HG03354 (cell line): ENCODE measurements around the gene PAPOLG.
"Not testable (repeated sequence)": the region's sequence is repeated elsewhere in the genome, so short reads cannot be mapped to it uniquely, and the experiment has no call there.

ENCODE experiments used
- ATAC-seq: cut with Tn5 transposase; IDR thresholded peaks from one replicate; pipeline ENCODE4 v1.9.1; 2021; ENCODE audit warnings: mild to moderate bottlenecking; ENCODE audit not compliant: unreplicated experiment, poor library complexity, severe bottlenecking

The PAPOLG gene

DNA sequence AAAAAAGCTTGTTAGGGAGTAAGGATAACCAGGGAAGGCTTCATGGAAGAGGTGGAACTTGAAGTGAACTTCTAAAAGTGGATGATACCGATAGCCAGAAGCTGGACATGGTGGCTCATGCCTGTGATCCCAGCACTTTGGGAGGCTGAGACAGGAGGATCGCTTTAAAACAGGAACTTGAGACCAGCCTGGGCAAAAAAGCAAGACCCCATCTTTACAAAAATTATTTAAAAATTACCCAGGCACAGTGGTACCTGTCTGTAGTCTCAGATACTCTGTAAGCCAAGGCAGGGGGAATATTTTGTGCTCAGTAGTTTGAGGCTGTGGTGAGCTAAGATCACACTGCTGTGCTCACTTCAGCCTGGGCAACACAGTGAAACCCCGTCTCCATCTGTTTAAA is 10.2 kb downstream of the PAPOLG start:
- no peak for ATAC-seq

DNA sequence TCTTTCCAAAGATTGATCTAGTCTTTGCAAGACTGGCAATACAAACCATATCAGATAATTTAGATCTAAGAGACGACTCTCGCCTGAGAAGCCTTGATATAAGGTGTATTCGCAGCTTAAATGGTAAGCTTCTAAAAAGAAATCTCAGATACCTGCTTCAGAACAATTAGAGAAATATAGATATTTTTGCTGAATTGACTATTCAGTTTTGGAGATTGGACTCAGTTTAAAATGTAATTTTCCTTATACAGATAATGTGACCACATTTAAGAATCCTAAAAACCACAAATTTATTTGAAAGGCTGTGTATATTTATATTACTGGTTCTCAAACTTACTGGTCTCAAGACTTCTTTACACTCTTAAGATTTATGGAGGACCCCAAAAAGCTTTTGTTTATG is 15.4 kb downstream of the PAPOLG start:
- ATAC-seq, result no peak

DNA sequence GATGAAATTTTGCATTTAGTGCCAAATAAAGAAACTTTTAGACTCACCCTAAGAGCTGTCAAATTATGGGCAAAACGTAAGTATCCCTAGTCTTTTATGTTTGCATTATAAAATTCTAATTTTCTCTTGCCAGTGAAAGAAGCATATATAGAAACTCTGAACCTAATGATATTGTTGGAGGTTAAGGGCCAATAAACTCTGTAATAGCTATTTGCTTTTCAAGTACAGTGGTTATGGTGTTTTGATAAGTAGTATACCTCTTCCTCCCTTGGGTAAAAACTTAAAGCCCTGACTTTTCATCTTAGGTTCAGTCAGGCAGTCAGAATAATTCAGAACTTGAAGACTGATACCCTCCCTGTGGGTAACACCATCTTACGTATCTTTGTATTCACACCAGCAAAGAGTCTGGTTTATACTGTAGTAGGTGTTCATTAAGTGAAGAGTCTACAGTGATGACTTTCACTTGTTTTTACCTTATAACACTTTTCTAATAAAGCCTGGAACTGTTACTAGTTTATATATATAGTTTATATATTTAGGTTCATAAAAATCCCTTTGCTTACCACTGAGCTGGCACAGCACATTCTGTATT is 19.1 kb downstream of the PAPOLG start:
- ATAC-seq, result no peak

DNA sequence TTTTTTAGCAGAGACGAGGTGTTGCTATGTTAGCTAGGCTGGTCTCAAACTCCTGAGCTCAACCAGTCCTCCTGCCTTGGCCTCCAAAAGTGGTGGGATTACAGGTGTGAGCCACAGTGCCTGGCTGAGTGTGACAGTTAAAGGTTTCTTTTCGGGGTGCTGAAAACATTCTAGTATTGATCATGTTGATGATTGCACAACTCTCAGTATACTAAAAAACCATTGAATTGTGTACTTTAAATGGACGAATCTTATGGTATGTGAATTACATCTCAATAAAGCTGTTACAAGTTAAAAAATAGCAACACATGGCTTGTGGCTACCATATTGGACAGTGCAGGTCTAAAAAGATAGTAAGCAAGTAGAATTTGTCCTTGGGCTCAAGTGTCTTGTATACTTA is 22.3 kb downstream of the PAPOLG start:
- ATAC-seq, result no peak

DNA sequence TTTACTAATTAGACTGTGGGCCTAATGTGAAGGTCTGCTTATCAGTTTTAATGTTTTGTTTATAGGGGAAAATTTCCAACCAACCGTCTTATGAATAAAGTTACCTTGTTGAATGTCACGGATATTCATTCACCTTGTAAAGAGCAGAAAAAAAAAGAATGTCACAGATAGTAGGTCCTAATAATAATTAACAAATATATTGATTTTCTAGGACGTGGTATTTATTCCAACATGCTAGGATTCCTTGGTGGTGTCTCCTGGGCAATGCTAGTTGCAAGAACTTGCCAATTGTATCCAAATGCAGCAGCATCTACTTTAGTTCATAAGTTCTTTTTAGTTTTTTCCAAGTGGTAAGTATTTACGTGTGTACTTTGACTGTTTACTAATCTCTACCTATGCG is 23.4 kb downstream of the PAPOLG start:
- no peak for ATAC-seq

DNA sequence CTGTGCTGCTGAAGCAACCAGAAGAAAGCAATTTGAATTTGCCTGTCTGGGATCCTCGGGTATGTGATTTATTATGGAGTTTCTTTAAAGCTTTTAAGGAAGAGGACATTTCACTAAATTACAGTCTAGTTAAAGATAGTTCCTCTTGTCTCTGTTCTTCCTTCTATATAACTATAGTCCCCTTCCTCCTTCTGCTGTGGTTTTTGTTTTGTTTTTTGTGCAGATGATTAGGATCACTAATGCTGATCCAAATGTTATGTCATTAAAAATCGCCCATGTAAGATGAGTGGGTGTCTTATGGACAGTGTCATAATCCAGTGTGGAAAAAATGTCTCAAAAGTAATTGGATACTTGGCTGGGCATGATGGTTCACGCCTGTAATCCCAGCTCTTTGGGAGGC is 24.7 kb downstream of the PAPOLG start:
- ATAC-seq, result no peak

DNA sequence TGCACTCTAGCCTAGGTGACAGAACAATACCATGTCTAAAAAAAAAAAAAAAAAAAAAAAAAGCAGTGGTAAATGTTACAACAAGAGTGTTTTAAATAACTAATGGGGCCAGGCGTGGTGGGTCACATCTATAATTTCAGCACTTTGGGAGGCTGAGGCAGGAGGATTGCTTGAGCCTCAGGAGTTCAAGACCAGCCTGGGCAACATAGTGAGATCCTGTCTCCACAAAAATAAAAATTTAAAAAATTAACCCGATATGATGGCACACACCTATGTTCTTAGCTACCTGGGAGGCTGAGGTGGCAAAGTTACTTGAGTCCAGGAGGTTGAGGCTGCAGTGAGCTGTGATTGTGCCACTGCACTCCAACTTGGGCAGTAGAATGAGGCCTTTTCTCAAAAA is 37.1 kb downstream of the PAPOLG start:
- ATAC-seq, result no peak

DNA sequence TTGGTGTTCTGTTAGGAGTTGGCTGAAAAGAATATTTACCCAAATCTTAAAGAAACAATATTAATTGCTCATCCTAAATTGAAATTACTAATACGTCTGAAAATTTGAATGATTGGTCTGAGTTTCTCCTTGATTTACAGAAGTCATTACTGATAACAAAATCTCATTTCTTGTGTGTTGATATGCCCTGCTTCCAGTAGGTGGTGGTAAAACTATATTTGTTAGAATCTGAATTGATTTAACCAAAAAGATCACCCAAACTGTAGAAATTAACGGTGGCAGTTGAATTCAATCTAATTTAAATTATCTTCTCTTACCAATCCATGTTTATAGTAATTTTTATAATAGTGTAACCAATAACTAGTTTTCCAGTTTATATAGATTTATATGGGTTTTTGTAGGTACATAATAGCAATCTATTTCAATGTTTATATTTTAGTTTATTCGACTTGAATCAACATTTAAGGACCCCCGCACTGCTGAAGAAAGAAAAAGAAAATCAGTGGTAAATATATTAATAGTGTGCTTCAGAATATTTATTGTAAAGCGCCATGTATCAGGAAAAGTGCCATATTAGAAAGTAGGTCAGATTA is 38.3 kb downstream of the PAPOLG start:
- ATAC-seq, result no peak

DNA sequence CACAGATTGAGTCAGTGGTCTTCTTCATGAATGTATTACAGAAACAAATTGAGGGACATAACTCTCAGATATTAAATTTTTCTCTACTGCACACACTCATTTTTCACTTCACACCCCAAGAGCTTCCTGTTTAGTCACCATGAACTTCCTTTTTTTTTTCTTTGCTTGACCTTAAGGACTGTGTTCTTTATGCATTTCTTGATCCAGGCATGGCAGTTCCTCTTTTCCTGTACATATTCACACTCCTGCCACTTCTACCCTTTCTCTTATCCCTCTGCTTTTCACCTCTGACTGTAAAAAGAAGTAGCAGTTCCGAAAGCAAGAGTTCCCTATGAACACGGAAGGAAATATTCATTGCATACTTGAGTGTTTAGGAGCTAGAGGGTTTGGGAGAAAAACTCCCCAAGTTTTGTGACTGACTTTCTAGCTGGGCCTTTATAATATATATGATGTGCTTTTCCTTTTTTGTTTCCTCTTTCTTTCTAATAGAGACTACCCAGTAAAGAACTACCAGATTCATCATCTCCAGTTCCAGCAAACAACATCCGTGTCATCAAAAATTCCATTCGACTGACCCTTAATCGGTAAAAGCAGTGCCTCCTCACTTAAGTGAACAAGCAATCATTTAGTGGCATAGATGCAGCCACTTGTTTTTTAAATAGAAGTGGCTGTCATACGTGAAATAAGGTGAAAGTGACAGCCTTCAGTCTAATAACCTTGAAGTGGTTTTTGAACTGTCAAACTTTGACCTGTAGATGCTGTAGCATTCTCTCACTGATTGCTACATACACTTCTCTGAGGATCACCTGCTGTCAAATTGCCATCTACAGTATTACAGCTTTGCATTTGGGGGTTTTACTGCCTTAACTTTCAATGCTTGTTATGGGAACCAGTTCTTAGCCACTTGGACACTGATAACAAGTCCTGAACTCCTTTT is 40.8 kb downstream of the PAPOLG start:
- no peak for ATAC-seq

DNA sequence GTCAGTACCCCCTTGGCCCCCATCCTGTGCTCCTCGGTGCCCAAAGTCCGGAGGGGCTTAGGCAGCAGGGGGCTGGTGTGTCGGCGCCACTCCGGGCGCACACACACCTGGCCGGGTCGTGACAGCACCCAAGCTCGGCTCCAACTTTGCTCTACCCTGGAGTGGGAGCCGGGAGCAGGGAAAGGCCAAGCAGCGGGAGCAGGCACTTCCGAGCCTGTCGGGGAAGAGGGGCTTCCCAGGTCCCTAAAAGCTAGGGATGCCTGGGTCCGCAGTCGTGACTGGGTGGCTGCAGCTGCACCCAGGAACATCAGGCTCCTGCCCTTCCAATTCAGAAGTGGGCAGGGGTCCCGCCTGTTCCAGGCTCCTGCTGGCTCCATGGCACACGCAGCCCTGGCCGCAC is 48.4 kb downstream of the PAPOLG start:
- no peak for ATAC-seq

DNA sequence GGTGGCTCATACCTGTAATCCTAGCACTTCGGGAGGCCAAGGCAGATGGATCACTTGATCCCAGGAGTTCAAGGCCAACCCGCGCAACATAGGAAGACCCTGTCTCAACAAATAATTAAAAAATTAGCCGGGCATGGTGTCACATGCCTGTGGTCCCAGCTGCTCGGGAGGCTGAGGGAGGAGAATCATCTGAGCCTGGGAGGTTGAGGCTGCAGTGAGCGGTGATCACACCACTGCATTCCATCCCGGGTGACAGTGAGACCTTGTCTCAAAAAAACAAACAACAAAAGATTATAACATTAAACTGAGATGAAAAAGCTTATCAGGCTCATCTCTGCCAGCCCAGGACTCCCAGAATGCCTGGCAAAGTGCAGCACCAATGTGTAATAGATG is 50.5 kb downstream of the PAPOLG start:
- no peak for ATAC-seq

DNA sequence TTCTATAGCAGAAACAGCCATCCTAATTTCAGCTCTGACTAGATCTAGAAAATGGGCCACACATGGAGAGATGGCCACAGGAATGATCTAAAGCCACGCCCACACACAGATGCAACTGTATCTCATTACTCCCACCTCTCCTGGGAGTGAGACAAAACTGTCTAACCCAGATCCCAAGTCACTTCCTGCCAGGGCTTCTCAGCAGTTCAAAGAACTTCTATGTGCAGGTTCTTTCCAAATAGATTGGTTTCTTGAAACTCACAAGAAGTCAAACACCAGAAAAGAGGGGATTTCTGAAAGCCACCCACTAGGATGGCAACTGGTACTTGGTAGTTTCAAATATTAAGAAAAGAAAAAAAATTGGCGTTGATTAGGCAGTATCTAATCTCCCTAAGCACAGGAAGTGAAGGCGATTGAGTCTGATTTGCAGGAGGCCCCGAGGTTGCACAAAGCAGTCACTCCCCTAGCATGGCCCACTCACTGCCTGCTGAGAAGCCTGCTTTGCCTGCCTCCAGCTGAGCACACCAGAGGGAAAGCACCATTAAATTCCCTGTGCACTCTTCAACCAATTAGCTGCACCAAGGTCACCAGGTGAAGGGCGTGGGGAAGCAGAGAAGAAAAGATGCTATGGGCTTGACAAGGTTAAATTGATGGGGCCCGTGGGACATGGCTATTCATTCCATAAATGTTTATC is 51.1 kb downstream of the PAPOLG start:
- peak; percentile 82 for ATAC-seq

DNA sequence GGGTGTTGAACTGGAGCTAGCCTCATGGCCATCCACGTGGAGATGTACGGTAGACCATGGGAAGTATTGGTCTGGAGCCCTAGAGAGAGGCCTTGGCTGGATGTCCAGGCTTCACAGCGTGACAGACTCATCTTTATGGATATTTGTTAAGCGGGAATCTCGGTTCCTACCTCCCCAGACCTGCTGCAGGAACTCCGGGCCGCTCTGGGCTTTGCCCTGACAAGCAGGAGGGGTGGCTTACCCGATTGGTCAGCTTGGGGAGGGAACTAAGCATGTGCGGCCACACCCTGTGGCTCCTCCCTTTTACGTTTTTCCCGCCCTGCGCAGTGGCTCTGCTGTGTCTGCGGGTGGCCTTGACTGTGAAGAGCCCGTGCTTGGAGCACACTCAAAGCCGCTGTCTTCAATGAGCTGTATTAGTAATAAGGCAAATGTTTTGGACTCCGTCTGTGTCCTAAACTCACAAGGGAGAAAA is 52.3 kb downstream of the PAPOLG start:
- no peak for ATAC-seq

DNA sequence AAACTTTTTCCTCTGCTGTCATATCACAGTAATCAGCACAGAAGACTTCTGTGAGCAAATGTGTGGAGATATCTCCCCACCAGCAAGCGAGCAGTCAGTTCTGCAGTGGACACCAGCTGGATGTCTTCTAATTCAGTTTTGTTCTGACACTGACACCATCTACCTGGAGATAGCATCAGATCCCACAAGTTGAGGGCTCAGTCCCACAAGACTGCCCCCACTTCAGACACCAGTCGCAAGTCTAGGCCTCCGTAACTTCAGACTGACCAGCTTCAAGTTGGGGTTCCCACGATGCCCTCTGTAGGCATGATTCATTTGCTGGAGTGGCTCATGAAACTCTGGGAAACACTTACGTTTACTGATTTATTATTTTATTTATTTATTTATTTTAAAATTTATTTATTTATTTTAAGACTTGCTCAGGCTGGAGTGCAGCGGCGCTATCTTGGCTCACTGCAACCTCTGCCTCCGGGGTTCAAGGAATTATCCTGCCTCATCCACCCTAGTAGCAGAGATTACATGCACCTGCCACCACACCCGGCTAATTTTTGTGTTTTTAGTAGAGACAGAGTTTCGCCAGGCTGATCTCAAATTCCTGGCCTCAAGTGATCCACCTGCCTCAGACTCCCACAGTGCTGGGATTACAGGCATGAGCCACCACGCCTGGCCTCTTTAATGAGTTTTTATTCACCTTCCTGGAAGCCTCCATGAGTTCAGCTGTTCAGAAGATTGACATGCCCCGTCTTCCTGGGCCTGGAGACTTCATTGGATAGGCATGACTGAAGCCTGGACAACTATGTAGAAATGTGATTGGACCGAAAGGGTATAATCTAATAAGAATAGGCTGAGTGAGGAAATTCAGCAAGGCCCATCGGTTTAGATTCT is 55.7 kb downstream of the PAPOLG start:
- no peak for ATAC-seq

DNA sequence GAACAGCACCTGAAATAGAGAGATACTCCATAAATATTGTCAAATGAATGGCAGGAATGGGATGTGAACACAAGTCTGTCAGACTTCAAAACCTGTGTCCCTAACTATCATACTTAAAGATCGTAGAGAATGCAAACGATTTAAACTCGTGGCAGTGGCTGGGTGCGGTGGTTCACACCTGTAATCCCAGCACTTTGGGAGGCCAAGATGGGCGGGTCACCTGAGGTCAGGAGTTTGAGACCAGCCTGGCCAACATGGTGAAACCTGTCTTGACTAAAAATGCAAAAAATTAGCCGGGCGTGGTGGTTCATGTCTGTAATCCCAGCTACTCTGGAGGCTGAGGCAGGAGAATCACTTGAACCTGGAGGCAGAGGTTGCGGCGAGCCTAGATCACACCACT is 61.1 kb downstream of the PAPOLG start:
- ATAC-seq, result not testable (repeated sequence)

DNA sequence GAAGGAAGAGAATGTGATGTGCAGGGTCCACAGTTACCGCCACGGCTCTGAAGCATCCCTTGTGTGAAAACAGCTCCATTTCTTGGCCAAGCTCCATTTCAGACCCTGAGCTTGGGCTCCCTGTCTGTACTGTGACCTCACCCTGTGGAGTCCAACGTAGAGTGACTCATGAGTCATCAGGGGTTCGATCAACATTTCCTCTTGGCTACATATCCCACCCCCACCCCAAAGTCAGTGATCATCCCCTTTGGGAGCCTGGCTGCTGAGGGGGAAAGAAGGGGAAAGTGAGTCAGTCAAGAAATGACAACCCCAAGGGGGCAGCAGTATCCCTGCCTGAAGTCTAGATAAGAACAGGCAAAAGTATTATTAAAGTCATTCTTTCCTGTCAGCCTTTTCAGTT is 62.2 kb downstream of the PAPOLG start:
- no peak for ATAC-seq

DNA sequence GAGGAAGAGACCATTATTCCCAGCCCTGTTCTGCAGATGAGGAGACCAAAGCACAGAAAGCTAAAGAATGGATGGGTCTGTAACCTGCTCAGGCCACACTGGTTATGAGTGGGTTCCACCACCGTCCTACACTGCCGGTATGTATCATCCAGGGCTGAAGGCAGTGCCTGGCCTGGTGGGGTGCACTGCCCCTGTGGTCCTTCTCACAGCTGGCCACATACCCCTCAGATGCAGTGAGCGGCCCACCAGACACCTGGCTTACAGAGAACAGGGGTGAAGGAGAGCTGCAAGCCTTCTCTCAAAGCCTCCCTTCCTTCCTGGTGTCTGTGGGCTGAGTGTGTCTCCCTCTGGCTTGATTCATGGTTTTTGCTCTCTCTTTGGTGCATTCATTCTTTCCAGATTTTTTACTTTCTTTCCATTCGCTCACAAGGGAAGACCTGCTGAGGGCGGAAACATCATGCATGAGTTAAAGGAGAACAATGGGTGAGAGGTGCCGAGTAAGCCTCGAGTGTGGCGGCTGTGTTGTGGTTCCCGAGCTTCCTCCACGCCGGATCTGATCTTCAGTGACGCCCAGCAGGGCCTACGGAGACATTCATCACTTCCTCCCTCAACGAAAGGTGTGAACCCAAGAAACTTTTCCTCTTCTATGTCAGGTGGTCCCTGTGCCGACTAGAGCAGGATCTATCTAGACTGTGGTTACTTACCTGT is 63.2 kb downstream of the PAPOLG start:
- no peak for ATAC-seq

DNA sequence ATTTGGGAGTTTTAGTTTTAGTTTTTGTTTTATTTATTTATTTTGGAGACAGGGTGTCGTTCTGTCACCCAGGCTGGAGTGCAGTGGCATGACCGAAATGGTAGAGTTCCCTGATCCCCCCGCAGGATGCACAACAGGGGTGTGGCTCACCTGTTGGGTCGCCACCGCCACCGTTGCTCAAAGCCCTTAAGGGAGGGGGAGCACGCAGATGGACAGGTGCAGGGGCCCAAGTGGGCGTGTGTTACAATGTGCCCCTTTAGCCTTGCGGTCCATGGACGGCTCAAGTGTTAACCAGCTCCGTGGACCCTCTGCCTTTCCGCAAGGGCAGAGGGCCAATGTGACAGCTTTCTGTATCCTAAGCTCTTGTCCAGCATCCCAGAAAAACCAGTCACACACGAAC is 63.9 kb downstream of the PAPOLG start:
- no peak for ATAC-seq
